OCI-LY3 (cell line): ENCODE data around the gene APOD.
"Not testable (repeated sequence)": the region's sequence is repeated elsewhere in the genome, so short reads cannot be mapped to it uniquely, and the experiment has no call there.

Experiments used
- H2AFZ ChIP-seq: fragments of 200-600, 300-600 bp; shearing (Covaris generic); 2 replicates; pipeline ENCODE4 v1.6.0; 2014; ENCODE audit warnings: antibody characterized with exemption, low read depth, low read length
- H3K27ac ChIP-seq: fragments of 200-600, 300-600 bp; sonication (generic); 2 replicates; pipeline ENCODE4 v1.5.1; 2014; ENCODE audit warnings: mild to moderate bottlenecking, low read length, moderate library complexity, mixed read lengths
- H3K27me3 ChIP-seq: fragments of 200-600, 300-600 bp; sonication (generic); 2 replicates; pipeline ENCODE4 v1.6.1; 2014; ENCODE audit warnings: low read depth, low read length, mixed read lengths
- H3K36me3 ChIP-seq: fragments of 200-600, 300-600 bp; sonication (generic); replicated peaks from 2 replicates; pipeline ENCODE3; 2014; ENCODE audit warnings: low read depth, low read length, mixed read lengths
- H3K4me1 ChIP-seq: fragments of 300-600, 200-600 bp; sonication (generic); 2 replicates; pipeline ENCODE4 v1.6.1; 2014; ENCODE audit warnings: low read length, mixed read lengths
- H3K4me2 ChIP-seq: fragments of 200-600, 300-600 bp; sonication (generic); 2 replicates; pipeline ENCODE4 v1.6.1; 2014; ENCODE audit warnings: low read length, mixed read lengths
- H3K4me3 ChIP-seq: fragments of 300-600, 200-600 bp; sonication (generic); 2 replicates; pipeline ENCODE4 v1.5.1; 2014; ENCODE audit warnings: antibody characterized with exemption, mild to moderate bottlenecking, low read length, moderate library complexity
- H3K79me2 ChIP-seq: fragments of 300-600, 200-600 bp; shearing (Covaris generic); 2 replicates; pipeline ENCODE4 v1.6.1; 2014; ENCODE audit warnings: mild to moderate bottlenecking, low read length, mixed read lengths
- H3K9ac ChIP-seq: fragments of 300-600, 200-600 bp; shearing (Covaris generic); 2 replicates; pipeline ENCODE4 v1.6.0; 2014; ENCODE audit warnings: mild to moderate bottlenecking, low read length, moderate library complexity
- H3K9me3 ChIP-seq: fragments of 200-600, 300-600 bp; shearing (Covaris generic); 2 replicates; pipeline ENCODE4 v1.6.1; 2014; ENCODE audit warnings: low read length, mixed read lengths; ENCODE audit not compliant: insufficient read depth
- H4K20me1 ChIP-seq: fragments of 200-600, 300-600 bp; sonication (generic); 2 replicates; pipeline ENCODE4 v1.6.1; 2016; ENCODE audit warnings: low read length, mixed read lengths; ENCODE audit not compliant: insufficient read depth
- CTCF ChIP-seq: fragments of 200-600, 300-600 bp; sonication (generic); IDR thresholded peaks from 2 replicates; pipeline ENCODE4 v1.5.1; 2014; ENCODE audit warnings: antibody characterized with exemption, low read length, low read depth
- EZH2phosphoT487 ChIP-seq: fragments of 200-600 bp; shearing (Covaris generic); IDR thresholded peaks from 2 replicates; pipeline ENCODE4 v1.6.1; 2018; ENCODE audit warnings: antibody characterized with exemption, mixed run types, low read depth

Gene APOD

DNA sequence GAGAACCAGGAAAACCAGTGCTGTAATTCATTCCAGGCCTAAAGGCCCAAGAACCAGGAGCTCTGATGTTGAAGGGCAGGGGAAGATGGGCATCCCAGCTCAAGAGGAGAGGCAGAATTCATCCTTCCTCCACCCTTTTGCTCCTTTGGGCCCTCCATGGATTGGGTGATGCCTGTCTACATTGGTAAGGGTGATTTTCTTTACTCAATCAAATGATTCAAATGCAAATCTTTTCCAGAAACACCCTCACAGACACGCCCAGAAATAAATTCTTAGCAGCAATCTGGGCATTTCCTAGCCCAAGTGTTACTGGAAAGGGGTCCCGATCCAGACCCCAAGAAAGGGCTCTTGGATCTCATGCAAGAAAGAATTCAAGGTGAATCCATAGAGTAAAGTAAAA lies 17.6 kb upstream of the APOD start:
- H3K27me3 ChIP-seq, result no peaks in the 10 kb centered on the region
- H3K4me3 ChIP-seq, result no peak overlapping the region
- H3K79me2 ChIP-seq, result no peaks in the 10 kb centered on the region
- no peaks in the 10 kb centered on the region for H3K4me1 ChIP-seq
- no peak overlapping the region for H2AFZ ChIP-seq
- no peak overlapping the region for H3K27ac ChIP-seq
- H3K9me3 ChIP-seq, result peaks cover 12% of the 10 kb centered on the region; the same call in 1 of the 2 replicates
- TF ChIP-seq EZH2phosphoT487, result no peak
- TF ChIP-seq CTCF, result no peak
- H3K4me2 ChIP-seq, result no peak overlapping the region
- H4K20me1 ChIP-seq, result no peaks in the 10 kb centered on the region
- no peaks in the 10 kb centered on the region for H3K36me3 ChIP-seq
- no peak overlapping the region for H3K9ac ChIP-seq

DNA sequence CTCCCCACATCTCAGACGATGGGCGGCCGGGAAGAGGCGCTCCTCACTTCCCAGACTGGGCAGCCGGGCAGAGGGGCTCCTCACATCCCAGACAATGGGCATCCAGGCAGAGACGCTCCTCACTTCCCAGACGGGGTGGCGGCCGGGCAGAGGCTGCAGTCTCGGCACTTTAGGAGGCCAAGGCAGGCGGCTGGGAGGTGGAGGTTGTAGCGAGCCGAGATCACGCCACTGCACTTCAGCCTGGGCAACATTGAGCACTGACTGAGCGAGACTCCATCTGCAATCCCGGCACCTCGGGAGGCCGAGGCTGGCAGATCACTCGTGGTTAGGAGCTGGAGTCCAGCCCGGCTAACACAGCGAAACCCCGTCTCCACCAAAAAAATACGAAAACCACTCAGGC lies 16.2 kb upstream of the APOD start:
- not testable (repeated sequence) for H3K79me2 ChIP-seq, H3K4me3 ChIP-seq, H3K36me3 ChIP-seq, H4K20me1 ChIP-seq, H3K9ac ChIP-seq, H3K4me2 ChIP-seq, H2AFZ ChIP-seq, H3K4me1 ChIP-seq, H3K27me3 ChIP-seq, H3K9me3 ChIP-seq, H3K27ac ChIP-seq

GRCh38 chr3:195599516-195599915 lies 15.8 kb upstream of the APOD start:
- H3K27ac ChIP-seq, H3K9ac ChIP-seq, H3K4me2 ChIP-seq, H3K79me2 ChIP-seq, H3K4me3 ChIP-seq, H2AFZ ChIP-seq, H3K27me3 ChIP-seq, H3K36me3 ChIP-seq, H4K20me1 ChIP-seq, H3K9me3 ChIP-seq, H3K4me1 ChIP-seq: not testable (repeated sequence)

DNA sequence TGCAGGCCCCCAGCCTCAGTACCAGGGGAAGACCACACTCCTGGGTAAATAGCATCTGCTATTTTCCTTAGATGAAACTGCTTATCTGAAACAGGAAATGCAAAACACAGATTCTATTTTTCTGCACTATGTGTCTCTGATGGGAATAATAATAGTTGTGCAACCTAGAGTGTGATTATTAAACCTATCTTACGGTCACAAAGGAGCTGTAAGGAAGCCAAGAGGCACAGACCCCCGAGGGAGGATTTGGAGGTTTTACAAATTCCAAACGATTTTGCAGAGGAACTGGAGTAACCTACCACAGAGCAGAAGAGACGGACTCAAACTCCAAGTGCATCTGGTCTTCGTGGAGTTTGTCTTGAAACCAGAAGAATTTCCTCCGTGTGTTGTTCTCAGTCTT lies 14.1 kb upstream of the APOD start:
- TF ChIP-seq CTCF, result no peak
- TF ChIP-seq EZH2phosphoT487, result no peak
- Histone ChIP-seq H3K9ac (no peak overlapping the region), H3K27ac (no peak overlapping the region), H3K9me3 (no peaks in the 10 kb centered on the region), H3K4me3 (no peak overlapping the region), H4K20me1 (no peaks in the 10 kb centered on the region), H3K79me2 (no peaks in the 10 kb centered on the region), H3K27me3 (no peaks in the 10 kb centered on the region), H3K4me1 (no peaks in the 10 kb centered on the region), H3K36me3 (no peaks in the 10 kb centered on the region), H3K4me2 (no peak overlapping the region), H2AFZ (no peak overlapping the region)

DNA sequence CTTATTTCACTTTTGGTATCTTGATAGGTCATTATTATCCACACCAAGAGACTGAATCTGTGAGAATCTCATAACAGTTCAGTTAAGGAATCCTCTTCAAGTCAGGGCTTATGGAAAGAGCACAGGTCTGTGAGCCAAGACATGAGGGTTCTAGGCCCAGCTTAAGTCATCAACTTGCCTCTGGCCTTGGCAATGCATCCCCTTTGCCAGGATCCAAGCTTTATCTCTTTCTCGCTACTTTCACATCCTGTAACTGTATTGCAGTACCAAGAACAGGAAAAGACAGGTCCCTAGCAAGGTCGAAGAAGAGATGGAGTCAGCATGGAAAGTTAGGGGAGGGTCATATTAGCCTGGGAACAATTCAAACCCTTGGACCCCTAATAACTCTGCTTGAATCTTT lies 13.5 kb upstream of the APOD start:
- no peak overlapping the region for H3K4me2 ChIP-seq

More for the DNA sequence above, 13.5 kb upstream of the APOD start:
- no peak overlapping the region for H3K27ac ChIP-seq
- no peaks in the 10 kb centered on the region for H3K4me1 ChIP-seq
- H4K20me1 ChIP-seq, result no peaks in the 10 kb centered on the region
- no peaks in the 10 kb centered on the region for H3K79me2 ChIP-seq
- no peaks in the 10 kb centered on the region for H3K9me3 ChIP-seq
- no peak overlapping the region for H3K9ac ChIP-seq
- no peak for TF ChIP-seq EZH2phosphoT487
- no peaks in the 10 kb centered on the region for H3K27me3 ChIP-seq
- H3K36me3 ChIP-seq, result no peaks in the 10 kb centered on the region
- H3K4me3 ChIP-seq, result no peak overlapping the region
- no peak overlapping the region for H2AFZ ChIP-seq
